H1 (cell line): ENCODE results near the gene WFDC1.

Experiments used
- ATF3 ChIP-seq: IDR thresholded peaks from 2 replicates; pipeline ENCODE4 v1.6.1; 2011; ENCODE audit warnings: low read depth, mild to moderate bottlenecking, low read length; ENCODE audit not compliant: insufficient read depth
- EGR1 ChIP-seq: IDR thresholded peaks from 2 replicates; pipeline ENCODE4 v1.6.1; 2011; ENCODE audit warnings: low read depth, low read length, borderline replicate concordance
- EP300 ChIP-seq, 2 experiments: IDR thresholded peaks; 1 replicate in 1 of 2; 2 replicates in 1 of 2; pipeline ENCODE4 v1.6.1; 2011 to 2012; ENCODE audit warnings: low read depth in 2 of 2, low read length in 2 of 2, mild to moderate bottlenecking in 2 of 2, borderline replicate concordance in 1 of 2, inconsistent platforms in 1 of 2, moderate library complexity in 1 of 2
- EZH2 ChIP-seq: fragments of 200-600 bp; sonication (generic); IDR thresholded peaks from 2 replicates; pipeline ENCODE4 v1.7.1; 2012; ENCODE audit warnings: low read depth, mild to moderate bottlenecking, moderate library complexity, low read length, inconsistent platforms; ENCODE audit not compliant: severe bottlenecking
- JUND ChIP-seq: IDR thresholded peaks from 2 replicates; pipeline ENCODE4 v1.6.1; 2011; ENCODE audit warnings: mild to moderate bottlenecking, improper control_type of control experiment, low read length
- KDM1A ChIP-seq: fragments of 200-600, 300-600 bp; sonication (generic); IDR thresholded peaks from 2 replicates; pipeline ENCODE4 v1.7.1; 2016; ENCODE audit warnings: mild to moderate bottlenecking, low read length, borderline replicate concordance
- KDM5A ChIP-seq: fragments of 200-600 bp; IDR thresholded peaks from 2 replicates; pipeline ENCODE4 v1.7.1; 2012; ENCODE audit warnings: mild to moderate bottlenecking, low read length, inconsistent platforms, mixed read lengths
- MAX ChIP-seq: IDR thresholded peaks from 2 replicates; pipeline ENCODE4 v1.6.1; 2012; ENCODE audit warnings: inconsistent platforms
- POLR2A ChIP-seq, 2 experiments: IDR thresholded peaks; 1 replicate in 1 of 2; 2 replicates in 1 of 2; pipeline ENCODE4 v1.6.1; 2011; ENCODE audit warnings: low read depth in 2 of 2, low read length in 2 of 2, mild to moderate bottlenecking in 2 of 2; ENCODE audit errors: control extremely low read depth in 1 of 2
- POLR2AphosphoS5 ChIP-seq: IDR thresholded peaks from 2 replicates; pipeline ENCODE4 v1.6.1; 2011; ENCODE audit warnings: low read depth, low read length
- TAF1 ChIP-seq: IDR thresholded peaks from 2 replicates; pipeline ENCODE4 v1.6.1; 2011; ENCODE audit warnings: mild to moderate bottlenecking, low read depth, low read length
- TCF12 ChIP-seq: IDR thresholded peaks from 2 replicates; pipeline ENCODE4 v1.6.1; 2011; ENCODE audit warnings: low read depth, mild to moderate bottlenecking, low read length
- TF ChIP-seq, protein P1 (sequence below), 3 experiments: IDR thresholded peaks; 1 replicate in 2 of 3; 2 replicates in 1 of 3; pipeline versions ENCODE4 v1.5.1 to v1.6.1; 2011; ENCODE audit warnings: low read length in 3 of 3, mild to moderate bottlenecking in 3 of 3, inconsistent platforms in 2 of 3, low read depth in 1 of 3, moderate library complexity in 1 of 3; ENCODE audit not compliant: insufficient read depth in 1 of 3; ENCODE audit errors: control extremely low read depth in 1 of 3
- TF ChIP-seq, protein P2 (sequence below): fragments of 300-600 bp; sonication (generic); IDR thresholded peaks from 2 replicates; pipeline ENCODE4 v1.7.1; 2012; ENCODE audit warnings: low read length, moderate library complexity, mild to moderate bottlenecking, inconsistent platforms; ENCODE audit not compliant: insufficient replicate concordance

GRCh38 chr16:84367750-84368307 lies 73.2 kb downstream of the WFDC1 start:
- TF ChIP-seq EGR1 (no peak), POLR2AphosphoS5 (no peak), TAF1 (no peak), JUND (no peak), EZH2 (no peak), POLR2A (IDR thresholded peaks at IDR 0.05; ENCODE audit: control extremely low read depth in 1 of 2, low read depth in 2 of 2, low read length in 2 of 2) (no peak), MAX (0 out of 2 replicates have a peak, but pooled peaks have one; percentile 22), KDM1A (no peak), KDM5A (no peak), EP300 (IDR thresholded peaks at IDR 0.05; ENCODE audit: borderline replicate concordance in 1 of 2, low read depth in 2 of 2, low read length in 2 of 2) (no peak), ATF3 (no peak), TCF12 (no peak)
- TF ChIP-seq, protein P1, sequence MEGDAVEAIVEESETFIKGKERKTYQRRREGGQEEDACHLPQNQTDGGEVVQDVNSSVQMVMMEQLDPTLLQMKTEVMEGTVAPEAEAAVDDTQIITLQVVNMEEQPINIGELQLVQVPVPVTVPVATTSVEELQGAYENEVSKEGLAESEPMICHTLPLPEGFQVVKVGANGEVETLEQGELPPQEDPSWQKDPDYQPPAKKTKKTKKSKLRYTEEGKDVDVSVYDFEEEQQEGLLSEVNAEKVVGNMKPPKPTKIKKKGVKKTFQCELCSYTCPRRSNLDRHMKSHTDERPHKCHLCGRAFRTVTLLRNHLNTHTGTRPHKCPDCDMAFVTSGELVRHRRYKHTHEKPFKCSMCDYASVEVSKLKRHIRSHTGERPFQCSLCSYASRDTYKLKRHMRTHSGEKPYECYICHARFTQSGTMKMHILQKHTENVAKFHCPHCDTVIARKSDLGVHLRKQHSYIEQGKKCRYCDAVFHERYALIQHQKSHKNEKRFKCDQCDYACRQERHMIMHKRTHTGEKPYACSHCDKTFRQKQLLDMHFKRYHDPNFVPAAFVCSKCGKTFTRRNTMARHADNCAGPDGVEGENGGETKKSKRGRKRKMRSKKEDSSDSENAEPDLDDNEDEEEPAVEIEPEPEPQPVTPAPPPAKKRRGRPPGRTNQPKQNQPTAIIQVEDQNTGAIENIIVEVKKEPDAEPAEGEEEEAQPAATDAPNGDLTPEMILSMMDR (IDR thresholded peaks at IDR 0.05; ENCODE audit: control extremely low read depth in 1 of 3, insufficient read depth in 1 of 3, low read depth in 1 of 3, low read length in 3 of 3), result no peak
- TF ChIP-seq, protein P2, sequence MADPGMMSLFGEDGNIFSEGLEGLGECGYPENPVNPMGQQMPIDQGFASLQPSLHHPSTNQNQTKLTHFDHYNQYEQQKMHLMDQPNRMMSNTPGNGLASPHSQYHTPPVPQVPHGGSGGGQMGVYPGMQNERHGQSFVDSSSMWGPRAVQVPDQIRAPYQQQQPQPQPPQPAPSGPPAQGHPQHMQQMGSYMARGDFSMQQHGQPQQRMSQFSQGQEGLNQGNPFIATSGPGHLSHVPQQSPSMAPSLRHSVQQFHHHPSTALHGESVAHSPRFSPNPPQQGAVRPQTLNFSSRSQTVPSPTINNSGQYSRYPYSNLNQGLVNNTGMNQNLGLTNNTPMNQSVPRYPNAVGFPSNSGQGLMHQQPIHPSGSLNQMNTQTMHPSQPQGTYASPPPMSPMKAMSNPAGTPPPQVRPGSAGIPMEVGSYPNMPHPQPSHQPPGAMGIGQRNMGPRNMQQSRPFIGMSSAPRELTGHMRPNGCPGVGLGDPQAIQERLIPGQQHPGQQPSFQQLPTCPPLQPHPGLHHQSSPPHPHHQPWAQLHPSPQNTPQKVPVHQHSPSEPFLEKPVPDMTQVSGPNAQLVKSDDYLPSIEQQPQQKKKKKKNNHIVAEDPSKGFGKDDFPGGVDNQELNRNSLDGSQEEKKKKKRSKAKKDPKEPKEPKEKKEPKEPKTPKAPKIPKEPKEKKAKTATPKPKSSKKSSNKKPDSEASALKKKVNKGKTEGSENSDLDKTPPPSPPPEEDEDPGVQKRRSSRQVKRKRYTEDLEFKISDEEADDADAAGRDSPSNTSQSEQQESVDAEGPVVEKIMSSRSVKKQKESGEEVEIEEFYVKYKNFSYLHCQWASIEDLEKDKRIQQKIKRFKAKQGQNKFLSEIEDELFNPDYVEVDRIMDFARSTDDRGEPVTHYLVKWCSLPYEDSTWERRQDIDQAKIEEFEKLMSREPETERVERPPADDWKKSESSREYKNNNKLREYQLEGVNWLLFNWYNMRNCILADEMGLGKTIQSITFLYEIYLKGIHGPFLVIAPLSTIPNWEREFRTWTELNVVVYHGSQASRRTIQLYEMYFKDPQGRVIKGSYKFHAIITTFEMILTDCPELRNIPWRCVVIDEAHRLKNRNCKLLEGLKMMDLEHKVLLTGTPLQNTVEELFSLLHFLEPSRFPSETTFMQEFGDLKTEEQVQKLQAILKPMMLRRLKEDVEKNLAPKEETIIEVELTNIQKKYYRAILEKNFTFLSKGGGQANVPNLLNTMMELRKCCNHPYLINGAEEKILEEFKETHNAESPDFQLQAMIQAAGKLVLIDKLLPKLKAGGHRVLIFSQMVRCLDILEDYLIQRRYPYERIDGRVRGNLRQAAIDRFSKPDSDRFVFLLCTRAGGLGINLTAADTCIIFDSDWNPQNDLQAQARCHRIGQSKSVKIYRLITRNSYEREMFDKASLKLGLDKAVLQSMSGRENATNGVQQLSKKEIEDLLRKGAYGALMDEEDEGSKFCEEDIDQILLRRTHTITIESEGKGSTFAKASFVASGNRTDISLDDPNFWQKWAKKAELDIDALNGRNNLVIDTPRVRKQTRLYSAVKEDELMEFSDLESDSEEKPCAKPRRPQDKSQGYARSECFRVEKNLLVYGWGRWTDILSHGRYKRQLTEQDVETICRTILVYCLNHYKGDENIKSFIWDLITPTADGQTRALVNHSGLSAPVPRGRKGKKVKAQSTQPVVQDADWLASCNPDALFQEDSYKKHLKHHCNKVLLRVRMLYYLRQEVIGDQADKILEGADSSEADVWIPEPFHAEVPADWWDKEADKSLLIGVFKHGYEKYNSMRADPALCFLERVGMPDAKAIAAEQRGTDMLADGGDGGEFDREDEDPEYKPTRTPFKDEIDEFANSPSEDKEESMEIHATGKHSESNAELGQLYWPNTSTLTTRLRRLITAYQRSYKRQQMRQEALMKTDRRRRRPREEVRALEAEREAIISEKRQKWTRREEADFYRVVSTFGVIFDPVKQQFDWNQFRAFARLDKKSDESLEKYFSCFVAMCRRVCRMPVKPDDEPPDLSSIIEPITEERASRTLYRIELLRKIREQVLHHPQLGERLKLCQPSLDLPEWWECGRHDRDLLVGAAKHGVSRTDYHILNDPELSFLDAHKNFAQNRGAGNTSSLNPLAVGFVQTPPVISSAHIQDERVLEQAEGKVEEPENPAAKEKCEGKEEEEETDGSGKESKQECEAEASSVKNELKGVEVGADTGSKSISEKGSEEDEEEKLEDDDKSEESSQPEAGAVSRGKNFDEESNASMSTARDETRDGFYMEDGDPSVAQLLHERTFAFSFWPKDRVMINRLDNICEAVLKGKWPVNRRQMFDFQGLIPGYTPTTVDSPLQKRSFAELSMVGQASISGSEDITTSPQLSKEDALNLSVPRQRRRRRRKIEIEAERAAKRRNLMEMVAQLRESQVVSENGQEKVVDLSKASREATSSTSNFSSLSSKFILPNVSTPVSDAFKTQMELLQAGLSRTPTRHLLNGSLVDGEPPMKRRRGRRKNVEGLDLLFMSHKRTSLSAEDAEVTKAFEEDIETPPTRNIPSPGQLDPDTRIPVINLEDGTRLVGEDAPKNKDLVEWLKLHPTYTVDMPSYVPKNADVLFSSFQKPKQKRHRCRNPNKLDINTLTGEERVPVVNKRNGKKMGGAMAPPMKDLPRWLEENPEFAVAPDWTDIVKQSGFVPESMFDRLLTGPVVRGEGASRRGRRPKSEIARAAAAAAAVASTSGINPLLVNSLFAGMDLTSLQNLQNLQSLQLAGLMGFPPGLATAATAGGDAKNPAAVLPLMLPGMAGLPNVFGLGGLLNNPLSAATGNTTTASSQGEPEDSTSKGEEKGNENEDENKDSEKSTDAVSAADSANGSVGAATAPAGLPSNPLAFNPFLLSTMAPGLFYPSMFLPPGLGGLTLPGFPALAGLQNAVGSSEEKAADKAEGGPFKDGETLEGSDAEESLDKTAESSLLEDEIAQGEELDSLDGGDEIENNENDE, result no peak
